ENCODE data around the gene PLAU. TPM values are rescaled to one million over a fixed set of nuclear protein-coding genes. Genes with fewer than 3 reads are reported as not detected.

Gene PLAU
- total and polyA plus RNA-seq, 10 of the 15 experiments (the other 5 are each of a cell fraction or from before 2014, with no cell fraction given): 2.5 to 20.9 (median 11.5) TPM

DNA sequence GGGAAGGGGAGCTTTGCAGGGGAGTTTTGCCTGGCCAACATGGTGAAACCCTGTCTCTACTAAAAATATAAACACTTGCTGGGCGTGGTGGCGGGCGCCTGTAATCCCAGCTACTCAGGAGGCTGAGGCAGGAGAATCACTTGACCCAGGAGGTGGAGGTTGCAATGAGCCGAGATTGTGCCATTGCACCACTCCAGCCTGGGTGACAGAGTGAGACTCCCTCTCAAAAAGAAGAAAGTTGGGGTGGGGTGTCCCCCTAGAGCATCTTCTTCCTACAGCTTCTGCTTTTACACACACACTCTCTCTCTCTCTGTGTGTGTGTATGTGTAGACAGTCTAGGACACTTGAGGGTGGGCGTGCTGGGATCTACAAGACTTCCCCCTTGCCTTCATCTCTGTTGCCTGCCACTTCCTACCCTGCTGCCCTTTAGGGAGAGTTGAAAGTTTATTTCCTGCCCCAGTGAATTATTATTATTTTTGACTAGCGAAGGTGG, 21.7 kb downstream of the PLAU start:
- in situ Hi-C loops (cut with MboI): no loop called here
- H3K36me3 ChIP-seq (ENCODE audit: control insufficient read depth in 2 of 2, insufficient read depth in 2 of 2, low read length in 1 of 2): no peaks in the 10 kb centered on the region
- BruUV-seq (replicated peaks): no TSS peak
- TF ChIP-seq SREBF2 (IDR thresholded peaks at IDR 0.05; ENCODE audit: low read length) (no peak), CBX5 (IDR thresholded peaks at IDR 0.05; ENCODE audit: low read depth) (peak; percentile 38; the same call in 1 of the 2 replicates), CBX3 (IDR thresholded peaks at IDR 0.05; ENCODE audit: borderline replicate concordance, low read depth) (no peak), ETV6 (conservative IDR thresholded peaks at IDR 0.05 in 1 of 2, IDR thresholded peaks at IDR 0.05 in 1 of 2; ENCODE audit: borderline replicate concordance in 1 of 2, low read depth in 1 of 2) (peak in 1 of 2 experiments; percentile 4; a peak in 1 of 4 replicates), EED (IDR thresholded peaks at IDR 0.05; ENCODE audit: low read depth) (no peak), TARDBP (IDR thresholded peaks at IDR 0.05; ENCODE audit: borderline replicate concordance) (no peak), SMAD5 (IDR thresholded peaks at IDR 0.05; ENCODE audit: low read depth) (no peak), BCL11A (IDR thresholded peaks at IDR 0.05; ENCODE audit: low read depth, low read length) (no peak), JUNB (IDR thresholded peaks at IDR 0.05) (no peak), RELB (IDR thresholded peaks at IDR 0.05; ENCODE audit: low read depth) (no peak; the same call in 1 of the 2 replicates), NBN (IDR thresholded peaks at IDR 0.05) (0 out of 2 replicates have a peak, but pooled peaks have one; percentile 36), FOXK2 (IDR thresholded peaks at IDR 0.05) (no peak), FOXM1 (IDR thresholded peaks at IDR 0.05; ENCODE audit: low read depth, low read length) (0 out of 2 replicates have a peak, but pooled peaks have one; percentile 12), ZBED1 (IDR thresholded peaks at IDR 0.05; ENCODE audit: borderline replicate concordance) (no peak), RBBP5 (conservative IDR thresholded peaks at IDR 0.05) (no peak)
- intact Hi-C loops (cut with micrococcal nuclease; ENCODE audit: unreplicated experiment): no loop called here
- RAD21 ChIA-PET (ENCODE audit: unreplicated experiment): interaction anchor here (0.9 to 19.6 kb wide), 10 partner anchors 8 to 171 kb away, joined by 3 to 616 read pairs (median 5); partner anchors contain the start of genes CAMK2G and PLAU
- CTCF ChIA-PET: interaction anchor here (0.6 to 21.2 kb wide), 10 partner anchors 8 to 697 kb away, joined by 3 to 930 read pairs (median 4); no protein-coding TSS in a partner anchor
- no peaks in the 10 kb centered on the region for H3K79me2 ChIP-seq (ENCODE audit: control insufficient read depth, insufficient read depth, low read length)
- peaks cover 13% of the 10 kb centered on the region for H3K4me1 ChIP-seq (ENCODE audit: control insufficient read depth, insufficient read depth, low read length)
- no peaks in the 10 kb centered on the region for H3K27me3 ChIP-seq (replicated peaks in 1 of 2; ENCODE audit: control insufficient read depth in 2 of 2, insufficient read depth in 2 of 2, low read length in 1 of 2)
- SMC1A ChIA-PET (ENCODE audit: uncharacterized antibody, unreplicated experiment): interaction anchor here (0.9 to 34.4 kb wide), 10 partner anchors 12 to 235 kb away, joined by 3 to 1048 read pairs (median 4); no protein-coding TSS in a partner anchor
- DNase-seq (ENCODE audit: low read depth, low spot score) (no peak), ATAC-seq (peak; percentile 53), FAIRE-seq (no peak)
- peak overlapping the region; percentile 62 for H2AFZ ChIP-seq (ENCODE audit: control insufficient read depth, low read depth, low read length)
- POLR2A ChIA-PET: interaction anchor here (0.6 to 2.3 kb wide), 11 partner anchors 9 to 291 kb away, joined by 3 to 11 read pairs (median 5); partner anchors contain the start of gene PLAU
- WGBS (ENCODE audit: insufficient coverage, insufficient replicate concordance, low lambda C conversion rate, missing lambda C conversion rate): 44% methylated on average over 6 of the region's 6 CpGs
- H3K27ac ChIP-seq (ENCODE audit: control insufficient read depth, insufficient read depth): peak overlapping the region; percentile 68; the same call in 1 of the 2 replicates
- H3K9me3 ChIP-seq (replicated peaks; ENCODE audit: control insufficient read depth, insufficient read depth, low read length): no peaks in the 10 kb centered on the region
- H3K9ac ChIP-seq (ENCODE audit: control insufficient read depth, insufficient read depth, low read length): no peak overlapping the region; the same call in 1 of the 2 replicates
- peak overlapping the region; percentile 65; the same call in 1 of the 2 replicates for H3K4me2 ChIP-seq (ENCODE audit: control insufficient read depth, insufficient read depth)
- no peaks in the 10 kb centered on the region for H4K20me1 ChIP-seq (ENCODE audit: control insufficient read depth, insufficient read depth)
- no peak overlapping the region for H3K4me3 ChIP-seq

Measured in GM12878 (cell line).